Prostate gland (tissue), 2 donors: ENCODE measurements around the gene OR10K2. TPM values are rescaled to one million over a fixed set of nuclear protein-coding genes. Genes with fewer than 3 reads are reported as not detected.
"Not testable (repeated sequence)": the region's sequence is repeated elsewhere in the genome, so short reads cannot be mapped to it uniquely, and the experiment has no call there.

Source experiments
- DNase-seq: peaks from one replicate; pipeline ENCODE4 v3.0.0-alpha.2; 2019; ENCODE audit warnings: low spot score
- H3K27ac ChIP-seq, 2 donors: fragments of 200-600 bp; sonication (generic); 2 replicates each; pipeline ENCODE4 v1.5.1; 2017 to 2019
- H3K27me3 ChIP-seq: fragments of 200-600 bp; sonication (generic); replicated peaks from 2 replicates; pipeline ENCODE4 v1.5.1; 2019; ENCODE audit not compliant: insufficient read depth
- H3K36me3 ChIP-seq, 2 donors: fragments of 200-600 bp; sonication (generic); 1 replicate in 1 of 2; 2 replicates in 1 of 2; pipeline versions ENCODE4 v1.5.1 to v1.8.1; 2017 to 2019
- H3K4me1 ChIP-seq: fragments of 200-600 bp; sonication (generic); replicated peaks from 2 replicates; pipeline ENCODE4 v1.5.1; 2019
- H3K4me3 ChIP-seq, 2 donors: fragments of 200-600 bp; sonication (generic); 2 replicates each; pipeline ENCODE4 v1.5.1; 2017 to 2019
- H3K9me3 ChIP-seq: fragments of 200-600 bp; sonication (generic); 2 replicates; pipeline ENCODE4 v1.5.1; 2017
- CTCF ChIP-seq, 4 experiments: fragments of 200-600 bp in 2 of 4; fragments of 450-650 bp in 2 of 4; sonication (generic) in 2 of 4; IDR thresholded peaks; 1 replicate in 3 of 4; 2 replicates in 1 of 4; pipeline ENCODE4 v1.5.1; 2016 to 2019; ENCODE audit warnings: antibody characterized with exemption in 4 of 4, mild to moderate bottlenecking in 2 of 4, moderate library complexity in 2 of 4
- POLR2A ChIP-seq: fragments of 450-650 bp; IDR thresholded peaks from one replicate; pipeline ENCODE4 v1.6.1; 2016; ENCODE audit warnings: antibody characterized with exemption, mild to moderate bottlenecking
- POLR2AphosphoS5 ChIP-seq: sonication (generic); formaldehyde crosslinking; IDR thresholded peaks from one replicate; pipeline ENCODE4 v1.6.1; 2017; ENCODE audit warnings: antibody characterized with exemption
- WGBS: methylation state at CpG from one replicate; pipeline ENCODE4 v1.1.5; 2018; 5-methylcytosine and 5-hydroxymethylcytosine counted together
- intact Hi-C: fragments of 100-400 bp; cut with DNase I; formaldehyde crosslinking; loops from one replicate; pipeline ENCODE4 v1.14.2; 2022
- total RNA-seq, 2 donors: library from RNA; depleted of rRNA; stranded (reverse); fragments of >200 nt; gene quantifications; one replicate each; pipeline ENCODE4 v1.1.0, GENCODE V29; 2016

The OR10K2 gene
- total RNA-seq, 2 donors from 2014 or later = not detected

GRCh38 chr1:158454537-158454936, 28.5 kb upstream of the OR10K2 start:
- no peaks in the 10 kb centered on the region for H3K36me3 ChIP-seq
- 87% methylated on average over 1 of the region's 1 CpG for WGBS
- DNase-seq = no peak
- H3K4me3 ChIP-seq = no peak overlapping the region
- H3K27me3 ChIP-seq = no peaks in the 10 kb centered on the region
- H3K9me3 ChIP-seq = no peaks in the 10 kb centered on the region
- intact Hi-C loops = no loop called here
- no peak overlapping the region for H3K27ac ChIP-seq
- TF ChIP-seq CTCF (IDR thresholded peaks at IDR 0.05) (no peak), POLR2AphosphoS5 (no peak), POLR2A (no peak)
- no peaks in the 10 kb centered on the region for H3K4me1 ChIP-seq

- Histone ChIP-seq H3K4me3 (no peak overlapping the region), H3K36me3 (no peaks in the 10 kb centered on the region), H3K9me3 (no peaks in the 10 kb centered on the region), H3K27ac (no peak overlapping the region), H3K4me1 (no peaks in the 10 kb centered on the region), H3K27me3 (no peaks in the 10 kb centered on the region)
- no peak for DNase-seq
- TF ChIP-seq POLR2A = no peak
- TF ChIP-seq CTCF (IDR thresholded peaks at IDR 0.05) = no peak
- TF ChIP-seq POLR2AphosphoS5 = no peak
- WGBS = 85% methylated on average over 4 of the region's 4 CpGs
- intact Hi-C loops = no loop called here
These were observed 19.3 kb upstream of the OR10K2 start for GRCh38 chr1:158445376-158445775.

- DNase-seq = no peak
- TF ChIP-seq POLR2A = no peak
- TF ChIP-seq CTCF (IDR thresholded peaks at IDR 0.05) = no peak
- no peak for TF ChIP-seq POLR2AphosphoS5
- Histone ChIP-seq H3K27me3 (no peaks in the 10 kb centered on the region), H3K36me3 (no peaks in the 10 kb centered on the region), H3K9me3 (no peaks in the 10 kb centered on the region), H3K4me3 (no peak overlapping the region), H3K4me1 (no peaks in the 10 kb centered on the region), H3K27ac (no peak overlapping the region)
- intact Hi-C loops = no loop called here
- 39% methylated on average over 3 of the region's 3 CpGs for WGBS
These were observed 8.7 kb upstream of the OR10K2 start for GRCh38 chr1:158434741-158435140.

GRCh38 chr1:158430163-158430562, 4.1 kb upstream of the OR10K2 start:
- intact Hi-C loops, H3K4me1 ChIP-seq, H3K36me3 ChIP-seq, DNase-seq, H3K27me3 ChIP-seq, H3K4me3 ChIP-seq, H3K27ac ChIP-seq, H3K9me3 ChIP-seq: not testable (repeated sequence)
- WGBS = 40% methylated on average over 3 of the region's 3 CpGs

- Histone ChIP-seq H3K4me1 (no peaks in the 10 kb centered on the region), H3K9me3 (no peaks in the 10 kb centered on the region), H3K36me3 (no peaks in the 10 kb centered on the region), H3K4me3 (no peak overlapping the region), H3K27ac (no peak overlapping the region), H3K27me3 (no peaks in the 10 kb centered on the region)
- DNase-seq = no peak
- TF ChIP-seq POLR2AphosphoS5 (no peak), POLR2A (no peak), CTCF (IDR thresholded peaks at IDR 0.05) (no peak)
- intact Hi-C loops = no loop called here
These were observed 1.0 kb downstream of the OR10K2 start for GRCh38 chr1:158425027-158425426.

GRCh38 chr1:158422212-158422611, 3.8 kb downstream of the OR10K2 start:
- intact Hi-C loops = no loop called here
- no peaks in the 10 kb centered on the region for H3K36me3 ChIP-seq

More at GRCh38 chr1:158422212-158422611, 3.8 kb downstream of the OR10K2 start:
- no peak for DNase-seq
- H3K4me3 ChIP-seq = no peak overlapping the region
- no peaks in the 10 kb centered on the region for H3K4me1 ChIP-seq
- H3K9me3 ChIP-seq = no peaks in the 10 kb centered on the region
- no peak overlapping the region for H3K27ac ChIP-seq
- no peaks in the 10 kb centered on the region for H3K27me3 ChIP-seq
- TF ChIP-seq CTCF (IDR thresholded peaks at IDR 0.05) (no peak), POLR2A (no peak), POLR2AphosphoS5 (no peak)
